DND-41 (cell line): Measurements from ENCODE around the gene RAI1.
A peak's percentile ranks its signal among the peaks of the same experiment; 100 is the strongest.

ENCODE experiments used
- ATAC-seq: fragments of 200-7000 bp; cut with Tn5 transposase; 3 replicates; pipeline ENCODE4 v1.9.1; 2021; ENCODE audit warnings: low read depth; ENCODE audit not compliant: insufficient read depth
- DNase-seq: peaks from one replicate; pipeline ENCODE4 v3.0.0-alpha.2; 2020
- H2AFZ ChIP-seq: 2 replicates; pipeline ENCODE4 v1.6.0; 2012; ENCODE audit warnings: low read depth, low read length
- H3K27ac ChIP-seq: 2 replicates; pipeline ENCODE4 v1.5.1; 2012; ENCODE audit warnings: low read length, inconsistent platforms
- H3K27me3 ChIP-seq: fragments of 200-600 bp; sonication (generic); 2 replicates; pipeline ENCODE4 v1.6.0; 2012; ENCODE audit warnings: low read length, mild to moderate bottlenecking, inconsistent platforms; ENCODE audit not compliant: insufficient read depth, poor library complexity
- H3K36me3 ChIP-seq: 2 replicates; pipeline ENCODE4 v1.5.1; 2012; ENCODE audit warnings: low read length, inconsistent platforms; ENCODE audit not compliant: insufficient read depth
- H3K4me1 ChIP-seq: 2 replicates; pipeline ENCODE4 v1.5.1; 2012; ENCODE audit warnings: mild to moderate bottlenecking, low read length; ENCODE audit not compliant: insufficient read depth
- H3K4me2 ChIP-seq: 2 replicates; pipeline ENCODE4 v1.6.0; 2012; ENCODE audit warnings: mild to moderate bottlenecking, moderate library complexity, low read length, inconsistent platforms; ENCODE audit not compliant: insufficient read depth
- H3K4me3 ChIP-seq, 2 experiments: fragments of 200-600 bp in 1 of 2; shearing (Covaris generic) in 1 of 2; 2 replicates each; pipeline ENCODE4 v1.5.1; 2012 to 2016; ENCODE audit warnings: inconsistent platforms in 2 of 2, low read length in 2 of 2, mild to moderate bottlenecking in 2 of 2, low read depth in 1 of 2, moderate library complexity in 1 of 2
- H3K79me2 ChIP-seq: 2 replicates; pipeline ENCODE4 v1.6.0; 2012; ENCODE audit warnings: low read length, inconsistent platforms; ENCODE audit not compliant: insufficient read depth
- H3K9ac ChIP-seq: 2 replicates; pipeline ENCODE4 v1.6.0; 2012; ENCODE audit warnings: low read depth, mild to moderate bottlenecking, inconsistent platforms, low read length, moderate library complexity
- H3K9me3 ChIP-seq: 2 replicates; pipeline ENCODE4 v1.5.1; 2012; ENCODE audit warnings: low read length, moderate library complexity, mild to moderate bottlenecking, inconsistent platforms; ENCODE audit not compliant: insufficient read depth, severe bottlenecking
- H4K20me1 ChIP-seq: 2 replicates; pipeline ENCODE4 v1.6.0; 2012; ENCODE audit warnings: low read length; ENCODE audit not compliant: insufficient read depth
- CTCF ChIP-seq: IDR thresholded peaks from 2 replicates; pipeline ENCODE4 v1.5.1; 2012; ENCODE audit warnings: borderline replicate concordance, low read length, moderate library complexity, mild to moderate bottlenecking; ENCODE audit not compliant: poor library complexity, severe bottlenecking; ENCODE audit errors: extremely low read depth
- EZH2 ChIP-seq: IDR thresholded peaks from 3 replicates; pipeline ENCODE4 v1.6.1; 2012; ENCODE audit warnings: borderline replicate concordance, low read depth, mild to moderate bottlenecking, moderate library complexity, low read length, inconsistent platforms; ENCODE audit not compliant: severe bottlenecking

Gene RAI1

GRCh38 chr17:17849147-17849820 lies 168.0 kb downstream of the RAI1 start:
- H3K9me3 ChIP-seq, result no peaks in the 10 kb centered on the region
- peak; percentile 98 for ATAC-seq
- H3K27ac ChIP-seq, result peak overlapping the region; percentile 68
- H3K4me2 ChIP-seq, result peak overlapping the region; percentile 18; the same call in 1 of the 2 replicates
- H3K36me3 ChIP-seq, result no peaks in the 10 kb centered on the region
- peaks cover 29% of the 10 kb centered on the region for H3K4me1 ChIP-seq
- H3K79me2 ChIP-seq, result no peaks in the 10 kb centered on the region
- no peak overlapping the region for H2AFZ ChIP-seq
- H4K20me1 ChIP-seq, result no peaks in the 10 kb centered on the region
- TF ChIP-seq CTCF (peak; percentile 35), EZH2 (no peak)
- H3K9ac ChIP-seq, result peak overlapping the region; percentile 27
- no peaks in the 10 kb centered on the region for H3K27me3 ChIP-seq
- peak; percentile 92 for DNase-seq
- H3K4me3 ChIP-seq, result no peak overlapping the region

DNA sequence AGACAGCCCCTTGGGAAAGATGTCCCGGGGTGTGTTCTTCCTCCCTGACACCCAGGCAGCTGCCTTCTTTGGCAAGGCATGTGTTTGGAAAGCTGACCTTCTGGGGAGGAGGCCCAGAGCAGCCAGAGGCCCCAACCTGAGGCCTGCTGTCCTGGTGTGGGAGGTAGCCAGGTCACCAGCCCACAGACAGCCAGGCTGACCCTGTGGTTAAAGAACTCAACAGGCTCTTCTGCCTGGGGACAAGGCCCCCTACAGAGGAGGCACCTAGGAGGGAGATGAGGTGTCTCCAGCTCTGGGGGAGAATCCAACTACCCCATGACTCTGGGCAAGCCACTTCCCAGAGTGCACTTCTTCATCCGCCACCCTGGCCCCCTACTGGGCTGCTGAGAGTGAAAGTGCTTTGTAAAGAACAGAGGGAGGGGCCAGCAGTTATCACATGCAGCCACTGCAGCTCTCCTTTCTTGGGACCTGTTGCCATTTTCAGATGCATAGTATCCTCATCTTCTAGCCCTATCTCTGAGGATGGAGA lies 168.7 kb downstream of the RAI1 start:
- 0 out of 2 replicates have a peak overlapping the region, but pooled peaks have one; percentile 14 for H2AFZ ChIP-seq
- H3K27me3 ChIP-seq, result no peaks in the 10 kb centered on the region
- DNase-seq, result peak; percentile 79
- H3K27ac ChIP-seq, result peak overlapping the region; percentile 68
- peaks cover 29% of the 10 kb centered on the region for H3K4me1 ChIP-seq
- peak overlapping the region; percentile 27 for H3K9ac ChIP-seq
- no peaks in the 10 kb centered on the region for H4K20me1 ChIP-seq
- peak overlapping the region; percentile 18; the same call in 1 of the 2 replicates for H3K4me2 ChIP-seq
- H3K9me3 ChIP-seq, result no peaks in the 10 kb centered on the region
- TF ChIP-seq CTCF (peak; percentile 55), EZH2 (no peak)
- no peak overlapping the region for H3K4me3 ChIP-seq
- no peaks in the 10 kb centered on the region for H3K36me3 ChIP-seq
- ATAC-seq, result peak; percentile 57
- H3K79me2 ChIP-seq, result no peaks in the 10 kb centered on the region

- Histone ChIP-seq H3K9me3 (no peaks in the 10 kb centered on the region), H3K27ac (no peak overlapping the region; the same call in 1 of the 2 replicates), H3K27me3 (no peaks in the 10 kb centered on the region), H3K4me3 (no peak overlapping the region), H3K36me3 (no peaks in the 10 kb centered on the region), H3K79me2 (no peaks in the 10 kb centered on the region), H3K4me2 (no peak overlapping the region), H2AFZ (no peak overlapping the region), H3K9ac (peak overlapping the region; percentile 4; the same call in 1 of the 2 replicates), H4K20me1 (no peaks in the 10 kb centered on the region), H3K4me1 (peaks cover 29% of the 10 kb centered on the region)
- TF ChIP-seq CTCF (no peak), EZH2 (no peak)
- DNase-seq, result no peak
- no peak for ATAC-seq
Measured at GRCh38 chr17:17851103-17852002, 170.1 kb downstream of the RAI1 start.
